Prostate gland (tissue), 2 donors: ENCODE measurements around the gene IDUA.

ENCODE experiments used
- POLR2AphosphoS5 ChIP-seq: sonication (generic); formaldehyde crosslinking; IDR thresholded peaks from one replicate; pipeline ENCODE4 v1.6.1; 2017; ENCODE audit warnings: antibody characterized with exemption
- TF ChIP-seq, protein P1 (sequence below), 4 experiments: fragments of 200-600 bp in 2 of 4; fragments of 450-650 bp in 2 of 4; sonication (generic) in 2 of 4; IDR thresholded peaks; 1 replicate in 3 of 4; 2 replicates in 1 of 4; pipeline ENCODE4 v1.5.1; 2016 to 2019; ENCODE audit warnings: antibody characterized with exemption in 4 of 4, mild to moderate bottlenecking in 2 of 4, moderate library complexity in 2 of 4

- TF ChIP-seq, protein P1, sequence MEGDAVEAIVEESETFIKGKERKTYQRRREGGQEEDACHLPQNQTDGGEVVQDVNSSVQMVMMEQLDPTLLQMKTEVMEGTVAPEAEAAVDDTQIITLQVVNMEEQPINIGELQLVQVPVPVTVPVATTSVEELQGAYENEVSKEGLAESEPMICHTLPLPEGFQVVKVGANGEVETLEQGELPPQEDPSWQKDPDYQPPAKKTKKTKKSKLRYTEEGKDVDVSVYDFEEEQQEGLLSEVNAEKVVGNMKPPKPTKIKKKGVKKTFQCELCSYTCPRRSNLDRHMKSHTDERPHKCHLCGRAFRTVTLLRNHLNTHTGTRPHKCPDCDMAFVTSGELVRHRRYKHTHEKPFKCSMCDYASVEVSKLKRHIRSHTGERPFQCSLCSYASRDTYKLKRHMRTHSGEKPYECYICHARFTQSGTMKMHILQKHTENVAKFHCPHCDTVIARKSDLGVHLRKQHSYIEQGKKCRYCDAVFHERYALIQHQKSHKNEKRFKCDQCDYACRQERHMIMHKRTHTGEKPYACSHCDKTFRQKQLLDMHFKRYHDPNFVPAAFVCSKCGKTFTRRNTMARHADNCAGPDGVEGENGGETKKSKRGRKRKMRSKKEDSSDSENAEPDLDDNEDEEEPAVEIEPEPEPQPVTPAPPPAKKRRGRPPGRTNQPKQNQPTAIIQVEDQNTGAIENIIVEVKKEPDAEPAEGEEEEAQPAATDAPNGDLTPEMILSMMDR (IDR thresholded peaks at IDR 0.05), result no peak
- TF ChIP-seq POLR2AphosphoS5, result no peak
These were observed 43.7 kb downstream of the IDUA start for GRCh38 chr4:1030559-1030958.
